ENCODE measurements around the gene LEKR1.

- TF ChIP-seq CTCF (IDR thresholded peaks at IDR 0.05; ENCODE audit: borderline replicate concordance, extremely low read depth, low read length, poor library complexity, severe bottlenecking) (no peak), EZH2 (IDR thresholded peaks at IDR 0.05; ENCODE audit: borderline replicate concordance, low read depth, low read length, severe bottlenecking) (no peak)
Observed at GRCh38 chr3:157029365-157029790, 203.2 kb downstream of the LEKR1 start.

Measured in DND-41 (cell line).